A673 (cell line): Measurements from ENCODE around the gene ROBO4.

Experiments
- CTCF ChIP-seq: fragments of 300-800, 200-600 bp; sonication (generic); conservative IDR thresholded peaks from 2 replicates; pipeline ENCODE4 v1.5.1; 2017; ENCODE audit warnings: low read depth, mild to moderate bottlenecking, antibody characterized with exemption, low read length, moderate library complexity, mixed read lengths
- EZH2 ChIP-seq: fragments of 200-600 bp; sonication (generic); IDR thresholded peaks from 2 replicates; pipeline ENCODE4 v1.6.1; 2017; ENCODE audit warnings: borderline replicate concordance, low read depth, mild to moderate bottlenecking, mixed read lengths, antibody characterized with exemption, low read length; ENCODE audit not compliant: poor library complexity, severe bottlenecking

DNA sequence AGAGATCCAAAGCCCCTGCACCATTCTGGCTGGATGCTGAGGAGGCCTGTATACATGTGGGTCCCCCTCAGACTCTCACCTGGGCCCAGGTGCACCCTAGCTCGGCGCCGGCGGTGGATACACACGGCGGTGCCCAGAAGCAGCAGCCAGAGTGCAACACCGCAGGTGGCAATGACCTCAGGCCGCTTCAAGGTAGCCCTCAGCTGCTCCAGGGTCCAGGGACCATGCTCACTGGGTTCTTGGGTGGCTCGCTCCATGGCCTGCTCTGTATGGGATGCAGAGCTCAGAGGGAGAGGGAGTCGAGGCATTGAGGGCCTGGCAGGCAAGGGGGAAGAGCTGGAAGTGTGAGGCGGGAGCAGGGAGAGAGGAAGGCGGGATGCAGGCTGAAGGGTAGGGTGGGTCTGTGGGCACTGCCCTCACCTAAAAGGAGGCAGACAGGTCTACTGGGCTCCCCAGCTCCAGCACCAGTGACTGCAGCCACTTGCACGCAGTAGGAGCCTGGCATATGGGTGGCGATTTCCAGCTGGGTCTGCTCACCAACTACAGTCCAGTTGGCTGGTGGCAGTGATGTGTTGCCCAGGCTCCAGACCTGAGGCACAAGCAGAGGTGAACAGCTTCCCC is 3.8 kb downstream of the ROBO4 start:
- no peak for TF ChIP-seq CTCF
- TF ChIP-seq EZH2 = no peak
